ENCODE measurements around the gene CCBE1.

Gene CCBE1

DNA sequence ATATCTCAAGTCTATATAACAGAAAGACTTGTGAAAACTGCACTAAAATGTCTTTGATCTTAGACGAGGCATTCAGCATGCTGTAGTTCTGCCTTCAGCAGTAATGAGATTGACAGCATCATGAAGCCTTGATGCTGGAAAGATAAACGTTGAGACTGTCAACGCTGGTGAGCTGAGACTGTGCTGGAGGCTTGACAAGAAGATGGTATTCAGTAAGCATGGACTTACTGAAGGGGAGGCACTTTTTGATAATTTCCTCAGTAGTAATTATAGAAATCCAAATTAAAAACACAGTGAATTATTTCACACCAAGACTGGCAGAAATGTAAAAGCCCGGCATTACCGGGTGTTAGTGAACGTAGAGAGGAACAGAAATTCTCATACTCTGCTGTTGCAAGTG, 162.2 kb downstream of the CCBE1 start:
- H3K36me3 ChIP-seq (ENCODE audit: control insufficient read depth in 1 of 2, insufficient read depth in 2 of 2, low read depth in 1 of 2, low read length in 2 of 2): no peaks in the 10 kb centered on the region
- no peak overlapping the region for H2BK120ac ChIP-seq (ENCODE audit: low read depth, low read length)
- no peak overlapping the region for H3K4me2 ChIP-seq (ENCODE audit: low read length, poor library complexity, severe bottlenecking)
- H3K18ac ChIP-seq (ENCODE audit: low read depth in 1 of 2, low read length in 2 of 2): no peak overlapping the region
- no peak overlapping the region for H2BK5ac ChIP-seq (ENCODE audit: low read depth, low read length, poor library complexity, severe bottlenecking)
- H3K4me1 ChIP-seq (ENCODE audit: control insufficient read depth, insufficient read depth, low read depth, low read length): no peaks in the 10 kb centered on the region
- no peak overlapping the region for H3K23ac ChIP-seq (ENCODE audit: low read length in 2 of 2)
- H2BK12ac ChIP-seq (ENCODE audit: low read length in 2 of 2): no peak overlapping the region
- H3K79me1 ChIP-seq (replicated peaks; ENCODE audit: low read length, poor library complexity, severe bottlenecking): no peaks in the 10 kb centered on the region
- no peak overlapping the region for H3K4ac ChIP-seq (ENCODE audit: low read depth in 1 of 2, low read length in 2 of 2)
- 61% methylated on average over 6 of the region's 6 CpGs for WGBS
- H4K8ac ChIP-seq (ENCODE audit: low read length): no peak overlapping the region
- no peak overlapping the region for H3K4me3 ChIP-seq (ENCODE audit: insufficient read depth in 1 of 2, low read depth in 1 of 2, low read length in 2 of 2)
- H3K27ac ChIP-seq (ENCODE audit: low read length, poor library complexity, severe bottlenecking): no peak overlapping the region
- H3K27me3 ChIP-seq (ENCODE audit: control insufficient read depth in 1 of 2, insufficient read depth in 1 of 2, low read length in 2 of 2): no peaks in the 10 kb centered on the region
- H4K91ac ChIP-seq (ENCODE audit: low read length): no peak overlapping the region
- H3K9me3 ChIP-seq (ENCODE audit: control insufficient read depth, low read length): no peaks in the 10 kb centered on the region
- DNase-seq: no peak
- no peak overlapping the region for H3K9ac ChIP-seq (ENCODE audit: low read length)
- no peak overlapping the region for H2AK5ac ChIP-seq (ENCODE audit: low read length, severe bottlenecking)
- no peak overlapping the region for H2BK15ac ChIP-seq (ENCODE audit: low read depth, poor library complexity, severe bottlenecking)
- H2AFZ ChIP-seq (ENCODE audit: low read depth, low read length): no peak overlapping the region
- H3K14ac ChIP-seq (ENCODE audit: low read length in 2 of 2): no peak overlapping the region

DNA sequence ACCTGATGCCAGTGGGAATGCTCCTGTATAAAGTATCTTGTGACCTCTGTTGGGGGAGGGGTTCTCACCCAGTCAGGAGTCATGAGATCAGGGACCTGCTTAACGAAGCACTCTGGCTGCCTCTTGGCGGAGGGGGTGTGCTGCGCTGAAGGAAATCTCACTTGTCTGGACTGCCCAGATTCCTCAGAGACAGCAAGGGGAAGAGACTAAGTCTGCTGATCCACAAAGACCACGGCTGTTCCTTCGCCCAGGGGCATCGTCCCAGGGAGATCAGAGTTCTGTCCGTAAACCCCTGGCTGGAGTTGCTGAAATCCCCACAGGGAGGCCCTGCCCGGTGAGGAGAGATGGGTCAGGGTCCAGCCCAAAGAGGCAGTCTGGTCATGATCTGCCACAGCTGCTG, 168.4 kb downstream of the CCBE1 start:
- H2AK5ac ChIP-seq (ENCODE audit: low read length, severe bottlenecking): no peak overlapping the region
- H3K36me3 ChIP-seq (ENCODE audit: control insufficient read depth in 1 of 2, insufficient read depth in 2 of 2, low read depth in 1 of 2, low read length in 2 of 2): no peaks in the 10 kb centered on the region
- H3K9me3 ChIP-seq (ENCODE audit: control insufficient read depth, low read length): no peaks in the 10 kb centered on the region
- H3K79me1 ChIP-seq (replicated peaks; ENCODE audit: low read length, poor library complexity, severe bottlenecking): no peaks in the 10 kb centered on the region
- H3K27me3 ChIP-seq (ENCODE audit: control insufficient read depth in 1 of 2, insufficient read depth in 1 of 2, low read length in 2 of 2): no peaks in the 10 kb centered on the region
- no peak overlapping the region for H4K8ac ChIP-seq (ENCODE audit: low read length)
- H3K4me1 ChIP-seq (ENCODE audit: control insufficient read depth, insufficient read depth, low read depth, low read length): no peaks in the 10 kb centered on the region
- 86% methylated on average over 8 of the region's 8 CpGs for WGBS
- no peak overlapping the region for H3K27ac ChIP-seq (ENCODE audit: low read length, poor library complexity, severe bottlenecking)
- H4K91ac ChIP-seq (ENCODE audit: low read length): no peak overlapping the region
- no peak overlapping the region for H3K9ac ChIP-seq (ENCODE audit: low read length)
- H2AFZ ChIP-seq (ENCODE audit: low read depth, low read length): no peak overlapping the region
- no peak overlapping the region for H3K18ac ChIP-seq (ENCODE audit: low read depth in 1 of 2, low read length in 2 of 2)
- DNase-seq: no peak
- no peak overlapping the region for H2BK12ac ChIP-seq (ENCODE audit: low read length in 2 of 2)
- no peak overlapping the region for H3K23ac ChIP-seq (ENCODE audit: low read length in 2 of 2)
- H2BK15ac ChIP-seq (ENCODE audit: low read depth, poor library complexity, severe bottlenecking): no peak overlapping the region
- H3K4ac ChIP-seq (ENCODE audit: low read depth in 1 of 2, low read length in 2 of 2): no peak overlapping the region
- no peak overlapping the region for H2BK5ac ChIP-seq (ENCODE audit: low read depth, low read length, poor library complexity, severe bottlenecking)
- no peak overlapping the region for H2BK120ac ChIP-seq (ENCODE audit: low read depth, low read length)
- no peak overlapping the region for H3K4me3 ChIP-seq (ENCODE audit: insufficient read depth in 1 of 2, low read depth in 1 of 2, low read length in 2 of 2)
- no peak overlapping the region for H3K14ac ChIP-seq (ENCODE audit: low read length in 2 of 2)
- no peak overlapping the region for H3K4me2 ChIP-seq (ENCODE audit: low read length, poor library complexity, severe bottlenecking)

DNA sequence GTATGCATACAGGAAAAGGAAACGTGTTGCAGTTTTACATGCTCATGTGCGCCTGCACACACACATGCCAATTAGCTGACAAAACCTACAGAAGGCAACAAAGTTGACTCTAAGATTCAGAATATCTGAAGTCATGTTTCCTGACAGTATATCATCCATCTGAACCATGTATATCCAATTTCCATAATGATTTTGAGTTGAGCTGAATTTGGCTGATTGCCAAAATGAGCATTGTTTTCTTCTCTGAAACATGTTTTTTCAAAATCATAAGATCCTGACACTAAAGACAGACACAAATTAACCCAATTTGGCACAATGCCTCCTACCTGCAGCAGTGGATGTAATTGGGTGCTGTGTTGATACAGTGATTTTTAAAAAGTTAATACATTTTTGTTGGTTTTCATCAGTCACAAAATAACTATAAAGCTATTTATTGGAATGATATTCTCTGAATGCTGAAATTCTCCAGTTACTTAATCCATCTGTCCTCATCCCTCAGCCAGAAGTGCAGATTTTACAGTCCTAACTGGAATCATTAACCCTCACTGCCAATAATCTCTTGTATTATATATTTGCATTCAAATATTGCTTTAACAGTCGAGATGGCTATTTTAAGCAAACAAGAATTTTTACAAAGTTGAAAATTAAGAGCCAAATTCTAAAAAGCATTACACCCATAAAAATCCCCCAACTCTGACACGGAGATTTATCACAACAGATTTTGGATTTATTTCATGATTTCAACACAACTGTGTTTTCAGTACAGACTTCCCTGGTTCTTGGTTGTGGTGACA, 176.5 kb downstream of the CCBE1 start:
- Histone ChIP-seq H2BK120ac (ENCODE audit: low read depth, low read length) (no peak overlapping the region), H3K79me1 (replicated peaks; ENCODE audit: low read length, poor library complexity, severe bottlenecking) (no peaks in the 10 kb centered on the region), H3K18ac (ENCODE audit: low read depth in 1 of 2, low read length in 2 of 2) (no peak overlapping the region), H3K4me1 (ENCODE audit: control insufficient read depth, insufficient read depth, low read depth, low read length) (no peaks in the 10 kb centered on the region), H3K9me3 (ENCODE audit: control insufficient read depth, low read length) (no peaks in the 10 kb centered on the region), H3K9ac (ENCODE audit: low read length) (no peak overlapping the region), H2AFZ (ENCODE audit: low read depth, low read length) (no peak overlapping the region), H3K27me3 (ENCODE audit: control insufficient read depth in 1 of 2, insufficient read depth in 1 of 2, low read length in 2 of 2) (no peaks in the 10 kb centered on the region), H2BK15ac (ENCODE audit: low read depth, poor library complexity, severe bottlenecking) (no peak overlapping the region), H3K4ac (ENCODE audit: low read depth in 1 of 2, low read length in 2 of 2) (no peak overlapping the region), H4K91ac (ENCODE audit: low read length) (no peak overlapping the region), H3K23ac (ENCODE audit: low read length in 2 of 2) (no peak overlapping the region), H3K14ac (ENCODE audit: low read length in 2 of 2) (no peak overlapping the region), H3K27ac (ENCODE audit: low read length, poor library complexity, severe bottlenecking) (no peak overlapping the region), H3K4me2 (ENCODE audit: low read length, poor library complexity, severe bottlenecking) (no peak overlapping the region), H2BK12ac (ENCODE audit: low read length in 2 of 2) (no peak overlapping the region), H2AK5ac (ENCODE audit: low read length, severe bottlenecking) (no peak overlapping the region), H4K8ac (ENCODE audit: low read length) (no peak overlapping the region), H3K36me3 (ENCODE audit: control insufficient read depth in 1 of 2, insufficient read depth in 2 of 2, low read depth in 1 of 2, low read length in 2 of 2) (no peaks in the 10 kb centered on the region), H3K4me3 (ENCODE audit: insufficient read depth in 1 of 2, low read depth in 1 of 2, low read length in 2 of 2) (no peak overlapping the region), H2BK5ac (ENCODE audit: low read depth, low read length, poor library complexity, severe bottlenecking) (no peak overlapping the region)
- DNase-seq: no peak
- WGBS: 100% methylated on average over 4 of the region's 4 CpGs

DNA sequence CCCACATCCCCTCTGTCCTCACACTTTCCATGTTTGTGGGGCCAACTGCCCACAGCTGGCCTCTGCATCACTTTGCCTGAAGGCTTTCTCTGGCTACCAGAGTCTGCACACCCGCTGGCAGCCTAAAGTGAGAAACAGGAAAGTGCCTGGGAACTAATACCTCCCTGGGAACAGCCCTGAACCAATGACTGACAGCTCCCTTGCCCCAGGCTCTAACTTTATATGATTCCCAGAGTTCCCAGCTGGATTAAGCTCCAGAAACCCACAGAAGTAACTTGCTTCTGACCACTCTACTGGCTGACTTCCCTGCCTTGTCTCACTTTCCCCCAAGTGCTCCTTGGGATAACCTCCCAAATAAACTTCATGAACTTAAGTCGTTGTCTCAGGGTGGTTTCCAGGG, 178.5 kb downstream of the CCBE1 start:
- peaks cover 0 to 9% of the 10 kb centered on the region in 2 experiments for H3K27me3 ChIP-seq (ENCODE audit: control insufficient read depth in 1 of 2, insufficient read depth in 1 of 2, low read length in 2 of 2)
- H3K4me2 ChIP-seq (ENCODE audit: low read length, poor library complexity, severe bottlenecking): no peak overlapping the region
- no peaks in the 10 kb centered on the region for H3K4me1 ChIP-seq (ENCODE audit: control insufficient read depth, insufficient read depth, low read depth, low read length)
- no peak overlapping the region for H2BK15ac ChIP-seq (ENCODE audit: low read depth, poor library complexity, severe bottlenecking)
- no peak overlapping the region for H3K18ac ChIP-seq (ENCODE audit: low read depth in 1 of 2, low read length in 2 of 2)
- H3K79me1 ChIP-seq (replicated peaks; ENCODE audit: low read length, poor library complexity, severe bottlenecking): no peaks in the 10 kb centered on the region
- H3K9me3 ChIP-seq (ENCODE audit: control insufficient read depth, low read length): no peaks in the 10 kb centered on the region
- WGBS: 65% methylated on average over 2 of the region's 2 CpGs
- H4K8ac ChIP-seq (ENCODE audit: low read length): no peak overlapping the region
- H2AFZ ChIP-seq (ENCODE audit: low read depth, low read length): no peak overlapping the region
- H2BK120ac ChIP-seq (ENCODE audit: low read depth, low read length): no peak overlapping the region
- H3K4ac ChIP-seq (ENCODE audit: low read depth in 1 of 2, low read length in 2 of 2): no peak overlapping the region
- no peak overlapping the region for H3K27ac ChIP-seq (ENCODE audit: low read length, poor library complexity, severe bottlenecking)
- no peak overlapping the region for H2BK5ac ChIP-seq (ENCODE audit: low read depth, low read length, poor library complexity, severe bottlenecking)
- H2BK12ac ChIP-seq (ENCODE audit: low read length in 2 of 2): no peak overlapping the region
- no peak overlapping the region for H4K91ac ChIP-seq (ENCODE audit: low read length)
- H2AK5ac ChIP-seq (ENCODE audit: low read length, severe bottlenecking): no peak overlapping the region
- no peak overlapping the region for H3K14ac ChIP-seq (ENCODE audit: low read length in 2 of 2)
- no peak overlapping the region for H3K4me3 ChIP-seq (ENCODE audit: insufficient read depth in 1 of 2, low read depth in 1 of 2, low read length in 2 of 2)
- H3K23ac ChIP-seq (ENCODE audit: low read length in 2 of 2): no peak overlapping the region
- DNase-seq: no peak
- H3K36me3 ChIP-seq (ENCODE audit: control insufficient read depth in 1 of 2, insufficient read depth in 2 of 2, low read depth in 1 of 2, low read length in 2 of 2): no peaks in the 10 kb centered on the region
- H3K9ac ChIP-seq (ENCODE audit: low read length): no peak overlapping the region

Measured in mesenchymal stem cell (in vitro differentiated cells and primary cell).